ENCODE measurements around the gene TBC1D8.

DNA sequence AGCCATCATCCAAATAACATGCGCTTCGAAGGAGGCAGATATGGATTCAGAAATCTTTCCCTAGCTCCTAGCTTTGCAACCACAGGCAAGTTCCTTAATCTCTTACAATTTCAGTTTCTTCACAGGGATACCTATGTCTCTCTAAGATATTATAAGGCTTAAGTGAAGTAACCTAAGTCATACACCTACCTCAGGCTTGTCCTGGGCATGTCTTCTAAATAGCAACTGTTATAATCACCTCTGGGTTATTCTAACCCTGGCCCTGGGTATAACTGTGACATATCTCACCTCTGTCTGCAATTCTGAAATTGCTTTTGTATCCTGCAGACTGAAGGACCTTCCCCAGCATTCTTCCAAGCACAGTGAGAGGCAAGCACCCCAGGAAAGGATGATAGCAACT, 8.3 kb upstream of the TBC1D8 start:
- no peak for TF ChIP-seq MYC (IDR thresholded peaks at IDR 0.05; ENCODE audit: low read depth, low read length)
- TF ChIP-seq, protein P1, sequence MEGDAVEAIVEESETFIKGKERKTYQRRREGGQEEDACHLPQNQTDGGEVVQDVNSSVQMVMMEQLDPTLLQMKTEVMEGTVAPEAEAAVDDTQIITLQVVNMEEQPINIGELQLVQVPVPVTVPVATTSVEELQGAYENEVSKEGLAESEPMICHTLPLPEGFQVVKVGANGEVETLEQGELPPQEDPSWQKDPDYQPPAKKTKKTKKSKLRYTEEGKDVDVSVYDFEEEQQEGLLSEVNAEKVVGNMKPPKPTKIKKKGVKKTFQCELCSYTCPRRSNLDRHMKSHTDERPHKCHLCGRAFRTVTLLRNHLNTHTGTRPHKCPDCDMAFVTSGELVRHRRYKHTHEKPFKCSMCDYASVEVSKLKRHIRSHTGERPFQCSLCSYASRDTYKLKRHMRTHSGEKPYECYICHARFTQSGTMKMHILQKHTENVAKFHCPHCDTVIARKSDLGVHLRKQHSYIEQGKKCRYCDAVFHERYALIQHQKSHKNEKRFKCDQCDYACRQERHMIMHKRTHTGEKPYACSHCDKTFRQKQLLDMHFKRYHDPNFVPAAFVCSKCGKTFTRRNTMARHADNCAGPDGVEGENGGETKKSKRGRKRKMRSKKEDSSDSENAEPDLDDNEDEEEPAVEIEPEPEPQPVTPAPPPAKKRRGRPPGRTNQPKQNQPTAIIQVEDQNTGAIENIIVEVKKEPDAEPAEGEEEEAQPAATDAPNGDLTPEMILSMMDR (IDR thresholded peaks at IDR 0.05; ENCODE audit: low read depth, low read length), result no peak
- no peak for TF ChIP-seq POLR2A (IDR thresholded peaks at IDR 0.05; ENCODE audit: extremely low read depth, insufficient read length)
- TF ChIP-seq, protein P2, sequence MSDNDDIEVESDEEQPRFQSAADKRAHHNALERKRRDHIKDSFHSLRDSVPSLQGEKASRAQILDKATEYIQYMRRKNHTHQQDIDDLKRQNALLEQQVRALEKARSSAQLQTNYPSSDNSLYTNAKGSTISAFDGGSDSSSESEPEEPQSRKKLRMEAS (IDR thresholded peaks at IDR 0.05; ENCODE audit: low read depth, low read length), result no peak

Data from NB4 (cell line).